ENCODE data around the gene WDR89. TPM values are rescaled to one million over a fixed set of nuclear protein-coding genes. Genes with fewer than 3 reads are reported as not detected.

WDR89 gene, protein sequence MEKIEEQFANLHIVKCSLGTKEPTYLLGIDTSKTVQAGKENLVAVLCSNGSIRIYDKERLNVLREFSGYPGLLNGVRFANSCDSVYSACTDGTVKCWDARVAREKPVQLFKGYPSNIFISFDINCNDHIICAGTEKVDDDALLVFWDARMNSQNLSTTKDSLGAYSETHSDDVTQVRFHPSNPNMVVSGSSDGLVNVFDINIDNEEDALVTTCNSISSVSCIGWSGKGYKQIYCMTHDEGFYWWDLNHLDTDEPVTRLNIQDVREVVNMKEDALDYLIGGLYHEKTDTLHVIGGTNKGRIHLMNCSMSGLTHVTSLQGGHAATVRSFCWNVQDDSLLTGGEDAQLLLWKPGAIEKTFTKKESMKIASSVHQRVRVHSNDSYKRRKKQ
- total RNA-seq (2022; extraction: Qiagen RNA extraction; ENCODE audit: low read depth): 8.6 to 9.6 TPM (median 9.3 TPM) in 5 replicates

GRCh38 chr14:63641473-63642228 lies at the start of gene WDR89:
Gene WDR89 (minus strand): TSS chr14:63641871. CDS start chr14:63599942, 41,929 bp downstream.

Other genes with a start within 250 kb of the WDR89 start
- gene PPP2R5E, start 98.5 kb downstream of the WDR89 start, total RNA-seq (2022; extraction: Qiagen RNA extraction; ENCODE audit: low read depth): 21.1 to 29.1 TPM (median 24.4 TPM) in 5 replicates
- gene SGPP1, start 86.2 kb upstream of the WDR89 start, total RNA-seq (2022; extraction: Qiagen RNA extraction; ENCODE audit: low read depth): 10.4 to 18.9 TPM (median 14.6 TPM) in 5 replicates
- gene SYNE2, start 211.1 kb upstream of the WDR89 start, total RNA-seq (2022; extraction: Qiagen RNA extraction; ENCODE audit: low read depth): 9.4 to 10.9 TPM (median 10.3 TPM) in 5 replicates